HFFc6 (cell line): ENCODE data around the gene THADA. TPM values are rescaled to one million over a fixed set of nuclear protein-coding genes. Genes with fewer than 3 reads are reported as not detected.

Source experiments
- DNase-seq: peaks from one replicate; pipeline ENCODE4 v3.0.0-alpha.2; 2018
- H3K27ac Mint-ChIP-seq: 2 replicates; pipeline ENCODE4 v1.8.0; 2020; ENCODE audit warnings: mild to moderate bottlenecking, mixed read lengths
- H3K27me3 Mint-ChIP-seq: 2 replicates; pipeline ENCODE4 v1.8.0; 2021; ENCODE audit warnings: mild to moderate bottlenecking, moderate library complexity, mixed read lengths; ENCODE audit not compliant: insufficient read depth
- H3K36me3 Mint-ChIP-seq: 2 replicates; pipeline ENCODE4 v1.8.0; 2021; ENCODE audit warnings: low read depth, mixed read lengths
- H3K4me1 Mint-ChIP-seq: 2 replicates; pipeline ENCODE4 v1.8.0; 2020; ENCODE audit warnings: low read depth, mixed read lengths
- H3K4me3 Mint-ChIP-seq: 2 replicates; pipeline ENCODE4 v1.8.0; 2020; ENCODE audit warnings: mild to moderate bottlenecking, moderate library complexity, mixed read lengths
- H3K9me3 Mint-ChIP-seq: 2 replicates; pipeline ENCODE4 v1.8.0; 2020; ENCODE audit warnings: mild to moderate bottlenecking, mixed read lengths
- total RNA-seq, 6 experiments: library from RNA; stranded (reverse); fragmentation: NEBNext Ultra II Directional; extraction: Animal tissue kit (Norgen Biotek cat#: 25700); gene quantifications; 2 replicates in 1 of 6; 3 replicates in 5 of 6; pipeline ENCODE4 v1.2.3, GENCODE V29; 2021
- TF ChIP-seq, protein P1 (sequence below): fragments of 200-600 bp; sonication (generic); IDR thresholded peaks from 2 replicates; pipeline ENCODE4 v1.5.0; 2021; ENCODE audit warnings: antibody characterized with exemption, mild to moderate bottlenecking

THADA gene
- total RNA-seq, 6 experiments from 2014 or later, result 14.3 to 20.5 (median 17.3) TPM

- H3K36me3 Mint-ChIP-seq, result no peaks in the 10 kb centered on the region
- no peaks in the 10 kb centered on the region for H3K9me3 Mint-ChIP-seq
- H3K4me3 Mint-ChIP-seq, result no peak overlapping the region
- TF ChIP-seq, protein P1, sequence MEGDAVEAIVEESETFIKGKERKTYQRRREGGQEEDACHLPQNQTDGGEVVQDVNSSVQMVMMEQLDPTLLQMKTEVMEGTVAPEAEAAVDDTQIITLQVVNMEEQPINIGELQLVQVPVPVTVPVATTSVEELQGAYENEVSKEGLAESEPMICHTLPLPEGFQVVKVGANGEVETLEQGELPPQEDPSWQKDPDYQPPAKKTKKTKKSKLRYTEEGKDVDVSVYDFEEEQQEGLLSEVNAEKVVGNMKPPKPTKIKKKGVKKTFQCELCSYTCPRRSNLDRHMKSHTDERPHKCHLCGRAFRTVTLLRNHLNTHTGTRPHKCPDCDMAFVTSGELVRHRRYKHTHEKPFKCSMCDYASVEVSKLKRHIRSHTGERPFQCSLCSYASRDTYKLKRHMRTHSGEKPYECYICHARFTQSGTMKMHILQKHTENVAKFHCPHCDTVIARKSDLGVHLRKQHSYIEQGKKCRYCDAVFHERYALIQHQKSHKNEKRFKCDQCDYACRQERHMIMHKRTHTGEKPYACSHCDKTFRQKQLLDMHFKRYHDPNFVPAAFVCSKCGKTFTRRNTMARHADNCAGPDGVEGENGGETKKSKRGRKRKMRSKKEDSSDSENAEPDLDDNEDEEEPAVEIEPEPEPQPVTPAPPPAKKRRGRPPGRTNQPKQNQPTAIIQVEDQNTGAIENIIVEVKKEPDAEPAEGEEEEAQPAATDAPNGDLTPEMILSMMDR, result no peak
- DNase-seq, result no peak
- H3K27me3 Mint-ChIP-seq, result no peaks in the 10 kb centered on the region
- no peak overlapping the region for H3K27ac Mint-ChIP-seq
- peaks cover 9% of the 10 kb centered on the region; the same call in 1 of the 2 replicates for H3K4me1 Mint-ChIP-seq
Measured at GRCh38 chr2:43375746-43376522, 219.9 kb downstream of the THADA start.

- H3K4me3 Mint-ChIP-seq, result no peak overlapping the region
- no peaks in the 10 kb centered on the region for H3K27me3 Mint-ChIP-seq
- no peak overlapping the region for H3K27ac Mint-ChIP-seq
- no peaks in the 10 kb centered on the region for H3K9me3 Mint-ChIP-seq
- no peak for DNase-seq
- TF ChIP-seq, protein P1, result no peak
- H3K36me3 Mint-ChIP-seq, result no peaks in the 10 kb centered on the region
- H3K4me1 Mint-ChIP-seq, result peaks cover 21% of the 10 kb centered on the region
Measured at GRCh38 chr2:43372416-43373081, 223.3 kb downstream of the THADA start.

DNA sequence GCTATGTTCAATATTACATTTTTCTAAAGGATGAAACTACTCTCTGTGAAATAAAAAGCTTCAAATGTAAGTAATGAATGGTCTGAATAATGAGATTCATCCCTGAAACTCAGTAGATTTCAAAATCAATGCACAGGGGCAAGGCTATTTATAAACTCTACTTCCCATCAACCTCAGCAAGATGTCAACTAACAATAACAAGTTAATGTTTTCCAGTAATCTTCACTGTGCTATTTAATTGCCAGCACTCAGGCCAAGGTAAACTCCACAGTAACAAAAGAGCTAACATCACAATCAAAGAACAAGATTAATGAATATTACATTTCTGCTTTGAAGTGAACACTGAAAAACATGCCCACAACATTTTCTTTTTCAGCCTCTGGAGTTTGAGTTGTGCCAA, 225.1 kb downstream of the THADA start:
- Mint-ChIP-seq H3K27me3 (no peaks in the 10 kb centered on the region), H3K36me3 (no peaks in the 10 kb centered on the region), H3K4me3 (no peak overlapping the region), H3K9me3 (no peaks in the 10 kb centered on the region), H3K4me1 (peaks cover 12% of the 10 kb centered on the region; the same call in 1 of the 2 replicates), H3K27ac (no peak overlapping the region)
- TF ChIP-seq, protein P1, result no peak
- no peak for DNase-seq

DNA sequence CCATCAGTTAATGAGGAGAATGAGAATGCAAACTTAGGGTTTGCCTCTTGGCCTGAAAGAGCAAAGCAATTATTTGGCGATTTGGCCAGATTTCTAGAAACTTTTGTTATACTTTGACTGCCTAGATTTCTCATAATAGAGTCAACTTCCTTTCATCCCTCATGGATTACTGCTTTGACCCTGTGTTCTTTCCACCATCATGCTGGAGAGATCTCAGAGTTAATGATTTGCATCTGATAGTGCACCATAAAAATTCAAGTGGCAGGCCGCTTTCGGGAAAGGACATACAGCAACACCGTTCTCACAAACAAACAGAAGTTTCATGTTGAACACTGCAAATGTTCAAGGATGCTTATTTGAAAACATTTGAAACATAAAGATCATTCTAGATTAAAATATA, 225.7 kb downstream of the THADA start:
- Mint-ChIP-seq H3K9me3 (no peaks in the 10 kb centered on the region), H3K4me1 (peaks cover 12% of the 10 kb centered on the region; the same call in 1 of the 2 replicates), H3K36me3 (no peaks in the 10 kb centered on the region), H3K4me3 (no peak overlapping the region), H3K27ac (no peak overlapping the region), H3K27me3 (no peaks in the 10 kb centered on the region)
- TF ChIP-seq, protein P1, result no peak
- no peak for DNase-seq

DNA sequence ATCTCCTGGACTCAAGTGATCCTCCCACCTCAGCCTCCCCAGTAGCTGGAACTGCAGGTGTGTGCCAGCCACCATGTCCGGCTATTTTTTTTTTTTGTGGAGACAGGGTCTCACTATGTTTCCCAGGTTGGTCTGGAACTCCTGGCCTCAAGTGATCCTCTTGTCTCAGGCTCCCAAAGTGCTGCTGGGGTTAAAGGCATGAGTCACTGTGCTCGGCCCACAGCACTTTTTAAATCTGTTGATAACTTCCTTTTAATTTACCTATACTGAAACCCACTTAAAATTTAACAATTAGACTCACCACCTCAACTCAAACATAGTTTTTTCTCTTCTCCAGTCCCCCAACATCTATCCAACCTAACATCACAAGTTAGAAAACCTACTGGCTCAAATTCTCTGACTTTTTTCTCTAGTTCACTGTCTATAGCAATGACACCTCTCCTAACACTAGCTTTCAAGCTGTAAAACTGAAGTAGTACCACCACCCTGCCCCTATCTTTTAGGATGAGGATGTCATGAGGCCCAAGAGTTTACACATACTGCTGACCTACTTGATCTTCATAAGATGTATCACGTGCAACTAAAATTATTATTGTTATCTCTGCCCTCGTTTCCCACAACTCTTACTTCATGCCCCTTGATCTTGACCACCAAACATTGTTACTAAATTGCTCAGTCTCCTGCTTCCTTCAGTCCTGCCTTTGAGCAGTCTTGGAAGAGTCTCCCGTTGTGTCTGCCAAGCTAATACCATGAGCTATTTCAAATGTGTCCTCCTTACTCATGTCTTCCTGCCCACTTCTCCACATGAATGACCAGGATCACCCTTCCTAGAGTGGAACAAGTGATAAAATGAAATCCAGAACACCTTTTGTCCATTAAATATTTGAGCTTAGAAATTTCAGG, 227.1 kb downstream of the THADA start:
- DNase-seq, result no peak
- TF ChIP-seq, protein P1, result no peak
- no peak overlapping the region for H3K4me3 Mint-ChIP-seq
- no peaks in the 10 kb centered on the region for H3K9me3 Mint-ChIP-seq
- peaks cover 12% of the 10 kb centered on the region; the same call in 1 of the 2 replicates for H3K4me1 Mint-ChIP-seq
- H3K27me3 Mint-ChIP-seq, result no peaks in the 10 kb centered on the region
- no peak overlapping the region for H3K27ac Mint-ChIP-seq
- H3K36me3 Mint-ChIP-seq, result no peaks in the 10 kb centered on the region
